Transverse colon (tissue), 4 donors: ENCODE data around the gene LEO1. TPM values are rescaled to one million over a fixed set of nuclear protein-coding genes. Genes with fewer than 3 reads are reported as not detected.

Source experiments
- DNase-seq: peaks from one replicate; pipeline ENCODE4 v3.0.0-alpha.2; 2019
- H3K27ac ChIP-seq, 4 donors: fragments of 200-600 bp; sonication (generic); 2 replicates each; pipeline ENCODE4 v1.5.1; 2016 to 2018; ENCODE audit warnings: inconsistent platforms in 4 of 4
- H3K27me3 ChIP-seq: fragments of 200-600 bp; sonication (generic); 2 replicates; pipeline ENCODE4 v1.5.1; 2017; ENCODE audit warnings: inconsistent platforms
- H3K36me3 ChIP-seq, 4 donors: fragments of 200-600 bp; sonication (generic); 2 replicates each; pipeline ENCODE4 v1.5.1; 2017 to 2019; ENCODE audit warnings: inconsistent platforms in 4 of 4
- H3K4me1 ChIP-seq, 4 donors: fragments of 200-600 bp; sonication (generic); 2 replicates each; pipeline ENCODE4 v1.5.1; 2017 to 2020; ENCODE audit warnings: inconsistent platforms in 4 of 4
- H3K4me3 ChIP-seq, 4 donors: fragments of 200-600 bp; sonication (generic); 1 replicate in 1 of 4; 2 replicates in 3 of 4; pipeline versions ENCODE4 v1.5.1 to v1.6.1; 2017 to 2019; ENCODE audit warnings: inconsistent platforms in 4 of 4
- H3K9me3 ChIP-seq, 2 donors: fragments of 200-600 bp; sonication (generic); 2 replicates each; pipeline ENCODE4 v1.5.1; 2017 to 2019; ENCODE audit warnings: inconsistent platforms in 2 of 2
- CTCF ChIP-seq, 5 experiments: fragments of 200-600 bp in 3 of 5; fragments of 450-650 bp in 2 of 5; sonication (generic) in 3 of 5; IDR thresholded peaks; 1 replicate in 2 of 5; 2 replicates in 3 of 5; pipeline ENCODE4 v1.5.1; 2016 to 2017; ENCODE audit warnings: antibody characterized with exemption in 5 of 5, inconsistent platforms in 3 of 5, mild to moderate bottlenecking in 2 of 5, moderate library complexity in 1 of 5
- EP300 ChIP-seq: sonication (generic); formaldehyde crosslinking; IDR thresholded peaks from one replicate; pipeline ENCODE4 v1.6.1; 2017; ENCODE audit warnings: antibody characterized with exemption, low read depth
- POLR2A ChIP-seq: fragments of 450-650 bp; IDR thresholded peaks from one replicate; pipeline ENCODE4 v1.6.1; 2016; ENCODE audit warnings: antibody characterized with exemption, mild to moderate bottlenecking, moderate library complexity
- POLR2AphosphoS5 ChIP-seq, 3 donors: sonication (generic); formaldehyde crosslinking; IDR thresholded peaks; one replicate each; pipeline ENCODE4 v1.6.1; 2016; ENCODE audit warnings: antibody characterized with exemption in 3 of 3
- WGBS, 2 donors: methylation state at CpG; one replicate each; pipeline ENCODE4 v1.1.5; 2018; ENCODE audit warnings: low coverage in 1 of 2; 5-methylcytosine and 5-hydroxymethylcytosine counted together
- in situ Hi-C, 4 donors: fragments of 200-750 bp; cut with MboI; loops; one replicate each; pipeline versions ENCODE4 v1.15.0 to v1.15.1; 2017; ENCODE audit warnings: low sequenced_read_pairs in 3 of 4, low pct_ligation_motif_present in 1 of 4, low pct_unique_long_range_greater_than_20kb in 1 of 4
- intact Hi-C: fragments of 100-400 bp; cut with DNase I; formaldehyde crosslinking; loops from one replicate; pipeline ENCODE4 v1.15.1; 2023; ENCODE audit warnings: low total_unique reads
- total RNA-seq, 4 donors: library from RNA; depleted of rRNA; stranded (reverse); fragments of >200 nt; gene quantifications; one replicate each; pipeline ENCODE4 v1.1.0, GENCODE V29; 2016

Gene LEO1
- total RNA-seq, 4 donors from 2014 or later = 27.2 to 38.2 (median 30.9) TPM

DNA sequence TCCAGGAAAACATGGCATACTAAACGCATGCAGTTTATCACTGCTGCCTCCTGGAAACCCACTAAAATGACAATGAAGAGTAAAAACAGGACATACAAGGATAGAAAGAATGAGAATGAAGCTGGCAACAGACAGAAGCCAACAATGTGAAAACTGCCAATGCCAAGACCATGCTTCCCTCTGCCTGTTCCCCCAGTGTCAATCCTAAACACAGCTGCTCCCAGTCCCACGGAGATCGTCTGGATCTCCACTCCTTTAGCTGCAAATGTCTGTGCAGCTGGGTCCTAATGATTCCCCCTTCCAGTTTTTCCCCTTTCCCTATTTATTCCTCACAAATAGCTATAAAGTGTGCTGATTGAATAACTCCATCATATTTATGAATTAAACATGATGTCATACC lies 16.1 kb downstream of the LEO1 start:
- TF ChIP-seq CTCF (IDR thresholded peaks at IDR 0.05) (no peak), POLR2A (no peak), POLR2AphosphoS5 (IDR thresholded peaks at IDR 0.05) (no peak), EP300 (no peak)
- Histone ChIP-seq H3K9me3 (no peaks in the 10 kb centered on the region), H3K27ac (no peak overlapping the region), H3K4me1 (no peaks in the 10 kb centered on the region), H3K36me3 (peaks cover 0 to 82% (median 31%) of the 10 kb centered on the region in 4 donors), H3K27me3 (no peaks in the 10 kb centered on the region), H3K4me3 (no peak overlapping the region)
- intact Hi-C loops = no loop called here
- no peak for DNase-seq
- in situ Hi-C loops = no loop called here
- 93 to 96% methylated on average over 3 of the region's 3 CpGs for WGBS, 2 donors

- in situ Hi-C loops (no loop called here), intact Hi-C loops (no loop called here)
- no peak for DNase-seq
- H3K36me3 ChIP-seq = peaks cover 0 to 85% (median 31%) of the 10 kb centered on the region in 4 donors
- no peaks in the 10 kb centered on the region for H3K27me3 ChIP-seq
- 85 to 91% methylated on average over 3 of the region's 3 CpGs for WGBS, 2 donors
- H3K27ac ChIP-seq = no peak overlapping the region
- H3K4me3 ChIP-seq = no peak overlapping the region
- TF ChIP-seq CTCF (IDR thresholded peaks at IDR 0.05) = no peak
- TF ChIP-seq POLR2A = no peak
- no peak for TF ChIP-seq POLR2AphosphoS5 (IDR thresholded peaks at IDR 0.05)
- TF ChIP-seq EP300 = no peak
- H3K9me3 ChIP-seq = no peaks in the 10 kb centered on the region
- H3K4me1 ChIP-seq = no peaks in the 10 kb centered on the region
Observed at GRCh38 chr15:51952805-51953204, 18.8 kb downstream of the LEO1 start.

DNA sequence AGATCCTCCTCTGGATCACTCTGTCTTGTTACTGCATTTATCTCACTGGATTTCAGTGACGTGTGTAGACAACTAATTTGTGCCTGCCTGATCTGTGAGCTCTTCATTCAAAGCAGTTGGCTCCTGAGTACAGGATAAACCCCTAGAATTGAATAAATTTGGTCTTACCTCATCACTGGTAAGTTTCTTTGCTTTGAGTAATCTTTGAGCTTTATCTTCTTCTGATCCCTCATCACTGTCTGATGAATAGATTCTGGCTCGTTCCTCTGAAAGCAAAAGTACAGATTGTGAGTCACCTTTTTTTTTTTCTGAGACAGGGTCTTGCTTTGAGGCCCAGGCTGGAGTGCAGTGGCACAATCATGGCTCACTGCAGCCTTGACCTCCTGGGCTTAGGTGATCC lies 24.5 kb downstream of the LEO1 start:
- 73 to 92% methylated on average over 2 of the region's 2 CpGs for WGBS, 2 donors
- intact Hi-C loops = no loop called here
- in situ Hi-C loops = loop anchor here in 1 of 4 donors (25.0 kb wide), 1 partner anchor 90 kb away; no protein-coding TSS in a partner anchor
- H3K27ac ChIP-seq = no peak overlapping the region
- no peak for TF ChIP-seq CTCF (IDR thresholded peaks at IDR 0.05)
- no peak for TF ChIP-seq POLR2AphosphoS5 (IDR thresholded peaks at IDR 0.05)
- no peak for TF ChIP-seq EP300
- TF ChIP-seq POLR2A = no peak
- H3K9me3 ChIP-seq = no peaks in the 10 kb centered on the region
- H3K4me1 ChIP-seq = no peaks in the 10 kb centered on the region
- peaks cover 0 to 72% (median 26%) of the 10 kb centered on the region in 4 donors for H3K36me3 ChIP-seq
- H3K27me3 ChIP-seq = no peaks in the 10 kb centered on the region
- no peak overlapping the region for H3K4me3 ChIP-seq
- no peak for DNase-seq

DNA sequence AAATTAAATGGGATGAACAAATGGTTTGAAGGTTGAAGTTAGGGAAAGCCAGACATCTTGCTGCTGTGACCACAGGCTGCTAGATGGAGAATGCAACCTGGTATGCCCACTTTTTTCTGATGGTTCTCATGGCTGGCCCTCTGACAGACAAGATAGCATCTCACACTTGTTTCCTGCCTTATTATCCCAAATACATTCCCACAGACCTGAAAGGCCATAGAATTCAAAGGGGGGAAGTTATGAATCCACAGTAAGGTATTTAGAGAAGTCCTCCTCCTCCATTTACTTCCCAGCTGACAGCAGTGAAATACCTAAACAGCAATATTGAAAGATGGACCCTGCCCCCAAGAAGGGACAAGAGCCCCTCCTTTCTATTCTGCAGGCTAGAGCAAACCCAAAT lies 32.4 kb downstream of the LEO1 start:
- Histone ChIP-seq H3K27ac (no peak overlapping the region), H3K27me3 (no peaks in the 10 kb centered on the region), H3K4me3 (no peak overlapping the region), H3K4me1 (no peaks in the 10 kb centered on the region), H3K36me3 (peaks cover 0 to 16% (median 5%) of the 10 kb centered on the region in 4 donors), H3K9me3 (no peaks in the 10 kb centered on the region)
- no peak for TF ChIP-seq POLR2A
- TF ChIP-seq CTCF (IDR thresholded peaks at IDR 0.05) = no peak
- TF ChIP-seq EP300 = no peak
- no peak for TF ChIP-seq POLR2AphosphoS5 (IDR thresholded peaks at IDR 0.05)
- intact Hi-C loops = no loop called here
- no peak for DNase-seq
- in situ Hi-C loops = loop anchor here in 1 of 4 donors (25.0 kb wide), 1 partner anchor 98 kb away; no protein-coding TSS in a partner anchor
